GM19438 (cell line): ENCODE results near the gene FTH1.
"Not testable (repeated sequence)": the region's sequence is repeated elsewhere in the genome, so short reads cannot be mapped to it uniquely, and the experiment has no call there.

ENCODE experiments used
- ATAC-seq: cut with Tn5 transposase; IDR thresholded peaks from one replicate; pipeline ENCODE4 v1.9.1; 2021; ENCODE audit warnings: low read depth; ENCODE audit not compliant: unreplicated experiment

The FTH1 gene

DNA sequence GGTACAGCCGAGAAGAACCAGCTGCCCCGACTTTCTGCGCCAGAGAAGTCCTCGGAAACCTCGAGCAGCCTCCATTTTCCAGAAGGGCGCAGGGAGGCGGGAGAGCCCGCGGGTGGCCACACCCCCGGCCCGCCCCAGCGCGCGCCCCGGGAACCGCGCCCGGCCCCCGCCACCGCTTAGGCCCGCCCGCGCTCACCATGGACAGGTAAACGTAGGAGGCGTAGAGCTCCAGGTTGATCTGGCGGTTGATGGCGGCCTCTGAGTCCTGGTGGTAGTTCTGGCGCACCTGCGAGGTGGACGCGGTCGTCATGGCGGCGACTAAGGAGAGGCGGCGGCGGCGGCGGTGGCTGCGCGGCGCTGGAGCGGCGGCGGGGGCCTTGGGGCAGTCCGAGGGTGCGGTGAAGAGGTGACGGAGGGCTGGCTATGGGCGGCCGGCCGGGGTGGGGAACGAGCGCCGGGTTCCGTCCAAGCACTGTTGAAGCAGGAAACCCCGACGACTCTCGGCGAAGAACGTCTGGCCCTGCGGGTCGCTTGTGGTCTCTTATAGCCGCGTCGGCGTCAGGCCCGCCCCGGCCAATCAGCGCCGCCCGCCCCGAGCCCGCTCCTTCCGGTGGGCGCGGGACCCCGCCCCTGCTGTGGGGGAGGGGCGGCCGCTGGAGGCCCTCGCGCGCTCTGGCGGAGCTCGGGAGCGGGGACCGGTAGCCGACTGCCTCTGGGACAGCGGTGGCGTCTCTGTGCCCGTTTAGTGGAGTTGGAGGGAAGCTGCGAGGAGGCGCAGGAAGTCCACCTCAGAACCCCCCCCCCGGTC, at the start of gene FTH1:
TSS of gene FTH1 (minus strand) at position 519 of the 808 bp plus-strand sequence. CDS start at position 310, 209 bp downstream.
- peak; percentile 48 for ATAC-seq

DNA sequence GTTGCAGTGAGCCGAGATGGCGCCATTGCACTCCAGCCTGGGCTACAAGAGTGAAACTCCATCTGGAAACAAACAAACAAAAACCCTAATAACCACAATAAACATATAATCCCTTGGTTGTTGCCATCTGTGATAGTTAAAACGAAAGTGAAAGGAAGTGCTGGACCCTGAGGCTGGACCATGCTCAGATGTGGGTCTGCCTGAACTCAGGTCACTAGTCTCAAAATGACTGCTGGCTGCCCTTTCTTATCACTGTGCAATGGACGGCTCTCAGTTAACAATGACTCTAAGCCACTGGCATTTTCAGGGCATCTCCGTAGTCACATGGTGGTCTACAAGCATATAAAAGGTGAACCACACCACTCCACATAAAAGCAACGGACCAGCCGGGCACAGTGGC, 48.2 kb upstream of the FTH1 start:
- ATAC-seq = no peak

DNA sequence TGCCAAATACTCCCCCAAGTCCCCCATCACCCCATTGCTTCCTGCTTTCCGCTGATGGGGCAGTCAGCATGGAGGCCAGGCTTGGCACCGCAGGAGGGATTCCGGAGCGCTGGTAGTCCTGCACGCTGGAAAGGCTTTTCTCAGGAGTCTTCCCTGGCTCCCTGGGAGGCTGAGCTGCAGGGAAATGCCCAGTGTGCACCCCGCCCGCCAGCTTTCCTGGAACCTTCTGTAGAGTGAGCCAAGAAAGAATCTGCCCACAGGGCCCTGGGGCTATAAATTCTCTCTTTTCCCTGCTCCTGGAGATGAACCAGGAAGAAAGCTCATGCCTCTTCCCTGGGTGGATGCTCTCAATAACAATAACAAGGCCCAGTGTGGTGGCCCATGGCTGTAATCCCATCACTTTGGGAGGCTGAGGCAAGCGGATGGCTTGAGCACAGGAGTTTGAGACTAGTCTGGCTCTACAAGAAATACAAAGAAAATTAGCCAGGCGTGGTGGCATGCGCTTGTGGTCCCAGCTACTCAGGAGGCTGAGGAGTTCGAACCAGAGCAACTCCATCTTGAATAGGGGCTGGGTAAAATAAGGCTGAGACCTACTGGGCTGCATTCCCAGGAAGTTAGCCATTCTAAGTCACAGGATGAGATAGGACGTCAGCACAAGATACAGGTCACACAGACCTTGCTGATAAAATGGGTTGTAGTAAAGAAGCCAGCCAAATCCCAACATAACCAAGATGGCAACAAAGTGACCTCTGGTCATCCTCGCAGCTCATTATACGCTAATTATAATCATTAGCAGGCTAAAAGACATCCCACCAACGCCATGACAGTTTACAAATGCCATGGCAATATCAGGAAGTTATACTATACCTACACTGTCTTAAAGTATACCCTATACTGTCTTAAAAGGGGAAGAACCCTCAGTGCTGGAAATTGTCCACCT, 46.4 kb upstream of the FTH1 start:
- ATAC-seq = no peak

DNA sequence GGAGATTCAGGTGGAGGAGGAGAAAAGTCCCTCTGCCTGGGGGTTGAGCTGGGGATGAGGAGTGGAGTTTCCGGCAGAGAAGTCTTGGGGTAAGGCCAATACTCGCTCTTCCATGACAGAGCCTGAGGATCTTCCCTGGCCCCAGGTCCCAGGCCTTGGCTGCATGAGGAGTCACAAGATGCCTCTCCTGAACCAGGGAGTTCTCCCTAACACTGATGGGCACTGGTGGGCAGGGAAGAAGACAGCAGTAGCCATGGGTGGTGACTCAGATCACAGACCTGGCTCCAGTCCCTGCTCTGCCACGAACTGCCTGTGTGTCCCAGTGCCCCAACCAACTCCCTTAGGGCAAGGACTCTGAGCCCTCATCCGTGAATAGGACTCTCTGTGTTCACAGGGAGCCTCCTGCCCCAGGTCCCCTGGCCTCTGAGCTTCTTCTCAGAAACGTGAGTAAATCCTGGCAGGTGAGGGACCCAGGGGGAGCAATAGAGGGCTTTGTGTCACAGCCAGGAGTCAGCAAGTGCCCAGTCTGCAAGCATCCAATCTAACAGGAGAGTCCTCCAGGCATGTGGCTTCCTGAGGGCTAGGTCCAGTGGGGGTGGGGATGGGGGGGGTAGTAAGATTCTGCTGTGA, 45.5 kb upstream of the FTH1 start:
- no peak for ATAC-seq

DNA sequence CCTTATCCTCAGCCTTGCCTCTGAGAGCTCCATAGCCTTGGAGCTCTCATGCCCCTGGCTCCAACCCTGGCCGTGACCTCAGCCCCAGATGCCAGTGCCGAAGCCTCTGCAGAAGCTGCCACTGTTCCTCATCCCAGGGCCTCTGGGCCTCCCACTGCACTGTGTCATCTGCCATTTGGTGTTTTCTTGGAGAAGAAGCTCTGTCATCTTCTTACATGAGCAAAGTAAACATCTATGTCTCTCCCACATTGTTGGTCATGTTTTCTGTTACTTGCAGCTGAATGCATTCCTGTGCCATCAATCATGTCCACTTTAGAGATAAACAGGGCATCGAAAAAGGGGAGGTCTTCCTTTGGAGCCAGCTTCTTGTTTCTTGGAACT, 45.0 kb upstream of the FTH1 start:
- no peak for ATAC-seq

DNA sequence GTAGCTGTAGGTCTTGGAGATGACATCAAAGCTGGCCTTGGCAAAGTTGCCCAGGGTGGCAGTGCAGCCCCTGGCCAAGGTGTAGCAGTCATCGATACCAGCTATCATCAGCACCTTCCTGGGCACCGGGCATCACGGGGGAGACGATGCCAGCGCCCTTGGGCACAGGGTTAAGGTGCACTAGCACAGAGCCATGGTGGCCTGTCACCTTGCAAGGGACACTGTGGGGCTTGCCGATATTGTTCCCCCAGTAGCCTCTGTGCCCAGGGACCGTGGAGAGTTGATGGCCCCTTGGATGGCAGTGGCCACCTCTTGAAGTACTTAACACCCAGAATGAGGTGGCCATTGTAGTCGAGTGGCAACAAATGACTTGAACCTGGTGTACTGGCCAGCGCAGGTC, 44.4 kb upstream of the FTH1 start:
- ATAC-seq = no peak

DNA sequence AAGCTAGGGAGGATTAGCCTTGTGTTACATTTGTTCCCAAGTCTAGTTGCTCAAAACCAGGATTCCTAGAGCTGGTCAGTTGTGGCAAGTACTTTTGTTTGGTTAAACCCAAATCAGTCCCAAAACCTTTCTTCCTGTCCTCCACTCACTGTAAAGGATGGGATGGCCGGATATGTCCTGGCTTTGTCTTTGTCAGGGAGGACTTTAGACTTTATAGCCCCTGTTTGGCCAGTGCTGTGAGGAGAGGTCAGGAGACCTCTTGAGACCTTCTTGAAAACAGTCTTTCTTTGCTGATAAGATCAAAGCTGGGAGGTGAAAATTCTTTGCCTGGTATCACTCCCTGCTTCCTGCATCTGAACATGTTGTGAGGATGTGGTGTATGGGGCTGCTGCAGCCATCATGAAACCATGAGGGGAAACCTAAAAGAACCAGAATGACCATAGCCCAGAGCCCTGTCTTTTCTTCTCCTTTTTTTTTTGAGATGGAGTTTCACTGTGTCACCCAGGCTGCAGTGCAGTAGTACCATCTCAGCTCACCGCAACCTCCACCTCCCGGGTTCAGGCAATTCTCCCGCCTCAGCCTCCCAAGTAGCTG, 43.6 kb upstream of the FTH1 start:
- no peak for ATAC-seq

DNA sequence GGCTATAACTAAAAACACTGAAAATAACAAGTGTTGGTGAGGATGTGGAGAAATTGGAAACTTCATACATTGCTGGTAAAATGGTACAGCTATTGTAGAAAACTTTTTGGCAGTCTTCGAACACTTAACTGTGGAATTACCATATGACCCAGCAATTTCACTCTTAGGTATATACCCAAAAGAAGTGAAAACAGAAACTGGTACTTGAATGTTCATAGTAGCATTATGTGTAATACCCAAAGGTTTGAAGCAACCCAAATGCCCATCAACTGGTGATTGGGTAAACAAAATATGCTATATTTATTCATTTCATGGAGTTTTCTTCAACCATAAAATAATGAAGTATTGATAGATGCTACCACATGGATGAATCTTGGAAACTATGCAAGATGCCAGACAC, 40.8 kb upstream of the FTH1 start:
- no peak for ATAC-seq

DNA sequence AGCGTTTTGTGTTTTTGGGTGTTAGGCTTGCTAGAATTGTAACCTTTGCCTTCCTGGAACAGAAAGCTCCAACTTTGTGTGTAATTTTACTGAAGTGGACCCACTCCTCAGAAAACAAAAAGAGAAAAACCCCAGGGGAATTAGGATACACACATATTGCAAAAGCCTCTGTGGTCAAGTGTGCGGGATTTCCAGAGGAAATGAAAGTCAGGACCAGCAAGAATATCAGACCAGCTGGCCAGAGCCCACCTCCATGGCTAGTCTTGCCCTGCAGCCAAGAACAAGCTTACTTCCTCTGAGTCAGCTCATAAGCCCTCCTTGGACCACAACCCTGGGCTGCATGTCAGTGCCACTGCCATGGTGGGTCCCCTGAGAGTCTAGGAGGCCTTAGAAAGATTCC, 37.0 kb upstream of the FTH1 start:
- no peak for ATAC-seq

DNA sequence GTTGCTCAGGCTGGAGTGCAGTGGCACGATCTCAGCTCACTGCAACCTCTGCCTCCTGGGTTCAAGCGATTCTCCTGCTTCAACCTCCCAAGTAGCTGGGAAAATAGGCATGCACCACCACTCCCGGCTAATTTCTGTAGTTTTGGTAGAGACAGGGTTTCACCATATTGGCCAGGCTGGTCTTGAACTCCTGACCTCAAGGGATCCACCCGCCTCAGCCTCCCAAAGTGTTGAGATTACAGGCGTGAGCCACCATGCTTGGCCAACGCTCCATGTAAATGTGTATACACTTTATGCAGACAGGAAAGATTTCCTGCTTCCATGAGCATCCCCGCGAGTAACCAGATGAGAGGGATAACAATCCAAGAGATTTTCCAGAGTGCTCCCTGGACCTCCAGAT, 34.8 kb upstream of the FTH1 start:
- not testable (repeated sequence) for ATAC-seq

DNA sequence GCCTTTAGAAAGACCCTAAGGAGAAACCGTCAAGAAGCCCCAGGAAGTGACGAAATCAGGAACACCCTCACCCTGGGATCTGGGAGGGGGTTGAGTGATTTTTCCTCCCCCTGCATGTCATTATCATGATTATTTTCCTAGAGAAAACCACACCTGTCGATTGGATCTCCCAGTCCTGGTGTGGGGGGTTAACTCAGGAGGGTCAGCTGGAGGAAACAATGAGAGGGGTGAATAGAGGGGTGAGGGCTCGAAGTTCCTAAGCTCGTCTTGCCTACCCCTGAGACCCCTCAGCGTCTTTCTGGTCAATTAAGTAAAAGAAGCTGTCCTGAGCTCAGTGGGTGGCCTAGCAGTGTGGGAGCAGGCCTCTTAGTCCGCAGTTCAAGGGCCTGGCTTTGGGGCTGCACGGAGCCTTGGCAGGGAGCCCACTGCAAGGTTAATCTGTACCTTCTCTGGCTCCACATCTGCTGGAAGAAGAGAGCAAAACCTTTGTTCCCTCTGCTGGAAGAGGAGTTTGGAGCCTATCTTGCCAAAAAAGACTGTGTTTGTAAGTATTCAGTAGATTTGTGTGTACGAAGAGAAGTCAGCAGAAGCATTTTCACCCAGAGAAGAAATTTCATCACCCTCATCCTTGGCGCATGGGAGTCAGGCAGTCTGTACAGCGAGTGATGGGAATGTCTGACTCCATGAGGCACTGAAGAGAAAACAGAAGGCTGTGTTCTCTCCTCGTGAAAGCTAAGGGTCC, 34.2 kb upstream of the FTH1 start:
- ATAC-seq = no peak

DNA sequence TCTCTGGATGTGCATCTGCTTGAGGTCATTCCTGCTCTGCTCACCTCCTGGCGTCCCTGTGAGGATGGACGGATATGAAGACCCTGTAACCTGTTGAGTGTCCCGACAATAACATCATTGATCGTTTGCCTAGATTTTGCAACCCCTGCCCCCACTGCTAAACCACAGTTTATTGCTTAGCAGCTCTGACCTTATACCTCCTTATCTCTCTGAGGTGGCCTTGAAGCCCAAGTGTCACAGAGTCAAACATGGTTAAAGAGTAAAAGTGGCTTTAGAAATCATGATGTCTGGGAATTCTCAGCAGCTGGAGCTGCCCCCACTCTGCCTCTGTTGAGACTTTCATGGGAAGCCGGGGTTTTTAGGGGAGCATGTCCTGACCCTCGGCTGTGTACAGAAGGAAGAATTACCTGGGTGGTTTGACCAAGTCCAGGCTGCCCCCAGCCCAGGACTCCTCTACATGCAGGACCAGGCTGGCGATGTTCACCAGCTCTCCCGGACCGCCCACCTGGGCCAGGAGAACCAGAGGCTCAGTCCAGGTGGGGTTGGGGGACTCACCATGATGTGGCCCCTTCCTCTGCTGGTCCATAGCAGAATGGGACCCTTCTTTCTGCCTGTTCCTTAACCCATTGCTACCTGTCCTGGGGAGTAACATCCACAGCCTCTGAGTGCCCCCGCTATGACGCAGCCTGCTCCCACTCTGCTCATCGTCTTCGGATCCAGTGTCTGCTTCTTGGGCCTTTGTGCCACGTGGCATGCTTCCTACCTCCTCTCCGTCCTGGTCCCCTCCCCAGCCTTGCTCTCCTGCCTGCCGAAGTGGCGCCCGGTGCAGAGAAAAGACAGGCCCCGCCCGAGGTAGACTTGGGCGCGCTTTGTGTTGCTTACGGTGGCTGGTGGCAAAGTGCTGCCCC, 33.4 kb upstream of the FTH1 start:
- no peak for ATAC-seq

DNA sequence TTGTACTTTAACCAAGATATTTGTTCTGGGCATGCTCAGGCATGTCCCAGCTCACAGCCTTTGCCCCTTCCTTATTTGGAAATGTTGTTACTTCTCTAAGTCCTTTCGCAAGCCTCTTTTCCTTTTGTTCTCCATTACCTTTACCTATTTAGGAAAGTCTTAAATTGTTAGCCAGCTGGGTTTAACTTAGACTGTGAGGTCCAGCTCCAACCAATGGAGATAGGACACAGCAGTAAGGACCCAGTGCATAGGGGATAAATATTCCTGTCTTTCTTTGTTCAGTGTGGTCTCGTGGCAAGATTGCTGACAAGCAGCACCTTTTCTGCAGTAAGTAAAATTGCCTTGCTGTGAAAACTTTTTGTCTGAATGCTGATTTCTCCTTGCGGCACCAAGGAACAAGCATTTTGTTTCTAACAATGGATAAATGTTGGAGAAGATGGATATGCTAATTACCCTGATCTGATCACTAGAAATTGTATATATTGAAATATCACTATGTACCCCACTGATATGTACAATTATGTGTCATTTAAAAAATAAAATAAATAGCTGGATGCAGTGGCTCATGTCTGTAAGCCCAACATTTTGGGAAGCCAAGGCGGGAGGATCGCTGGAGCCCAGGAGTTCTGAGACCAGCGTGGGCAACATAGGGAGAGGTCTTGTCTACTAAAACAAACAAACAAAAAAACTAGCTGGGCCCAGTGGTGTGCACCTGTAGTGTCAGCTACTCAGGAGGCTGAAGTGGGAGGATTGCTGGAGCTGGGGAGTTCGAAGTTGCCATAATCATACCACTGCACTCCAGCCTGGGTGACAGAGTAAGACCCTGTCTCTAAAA, 31.9 kb upstream of the FTH1 start:
- no peak for ATAC-seq

DNA sequence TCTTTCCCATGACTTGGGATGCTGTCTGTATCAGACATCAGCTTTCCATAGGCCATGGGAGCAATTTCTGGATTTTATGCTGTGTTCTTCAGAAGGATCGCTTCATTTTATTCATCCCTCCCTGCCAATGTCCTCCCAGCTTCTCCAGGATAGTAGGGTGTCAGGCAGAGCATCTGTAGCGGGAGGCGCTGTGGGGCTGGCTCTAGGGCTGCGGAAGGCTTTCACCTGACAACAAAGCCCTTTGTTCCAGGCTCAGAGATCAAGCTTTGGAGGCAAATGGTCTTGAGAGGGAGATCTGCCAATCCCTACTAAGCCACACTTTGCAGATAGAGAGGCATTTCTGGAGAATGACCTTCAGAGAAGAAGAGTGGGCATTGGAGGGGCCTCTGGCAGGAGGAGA, 29.5 kb upstream of the FTH1 start:
- no peak for ATAC-seq

DNA sequence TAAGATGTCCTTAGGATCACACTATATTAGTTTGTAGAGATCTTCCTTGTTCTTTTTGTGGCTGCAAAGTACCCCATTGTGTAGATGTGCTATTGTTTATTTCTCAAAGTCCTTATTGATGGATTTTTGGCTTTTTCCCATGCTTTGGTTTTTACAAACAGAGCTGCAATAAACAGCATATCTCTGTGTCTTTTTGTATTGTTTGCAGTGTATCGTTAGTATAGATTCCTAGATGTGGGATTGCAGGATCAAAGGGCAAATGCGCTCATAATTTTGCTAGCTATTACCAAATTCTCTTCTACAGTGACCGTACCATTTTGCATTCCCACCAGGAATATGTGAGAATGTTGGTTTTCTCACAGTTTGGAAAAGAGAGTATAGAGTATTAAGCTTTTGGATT, 27.5 kb upstream of the FTH1 start:
- no peak for ATAC-seq

DNA sequence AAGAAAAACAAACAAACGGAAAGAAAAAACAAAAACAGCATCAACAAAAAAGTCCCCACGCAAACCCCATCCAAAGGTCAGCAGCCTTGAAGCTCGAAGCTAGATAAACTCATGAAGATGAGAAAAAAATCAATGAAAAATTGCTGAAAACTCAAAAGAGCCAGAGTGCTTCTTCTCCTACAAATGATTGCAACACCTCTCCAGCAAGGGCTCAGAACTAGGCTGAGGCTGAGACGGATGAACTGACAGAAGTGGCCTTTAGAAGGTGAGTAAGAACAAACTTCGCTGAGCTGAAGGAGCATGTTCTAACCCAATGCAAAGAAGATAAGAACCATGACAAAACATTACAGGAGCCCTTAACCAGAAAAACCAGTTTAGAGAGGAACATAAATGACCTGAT, 18.4 kb upstream of the FTH1 start:
- no peak for ATAC-seq

DNA sequence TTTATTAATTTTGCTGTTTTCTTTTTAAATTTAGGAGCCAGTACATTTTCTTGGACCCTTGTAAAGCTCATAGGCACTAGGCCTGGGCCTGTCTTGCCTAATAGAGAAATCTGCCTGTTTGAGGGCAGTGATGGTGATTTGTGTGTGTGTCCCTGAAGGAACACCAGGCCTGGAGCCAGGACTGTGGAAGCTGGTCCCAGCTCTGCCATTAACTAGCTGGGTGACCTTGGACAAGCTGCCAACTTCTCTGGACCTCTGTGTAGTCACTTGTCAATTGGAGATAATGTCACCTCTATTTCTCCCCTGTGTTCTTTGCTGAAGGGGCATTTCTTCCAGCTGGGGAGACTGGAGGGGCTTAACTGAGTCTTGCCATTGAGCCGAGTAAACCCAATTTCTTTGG, 16.0 kb upstream of the FTH1 start:
- ATAC-seq = no peak

DNA sequence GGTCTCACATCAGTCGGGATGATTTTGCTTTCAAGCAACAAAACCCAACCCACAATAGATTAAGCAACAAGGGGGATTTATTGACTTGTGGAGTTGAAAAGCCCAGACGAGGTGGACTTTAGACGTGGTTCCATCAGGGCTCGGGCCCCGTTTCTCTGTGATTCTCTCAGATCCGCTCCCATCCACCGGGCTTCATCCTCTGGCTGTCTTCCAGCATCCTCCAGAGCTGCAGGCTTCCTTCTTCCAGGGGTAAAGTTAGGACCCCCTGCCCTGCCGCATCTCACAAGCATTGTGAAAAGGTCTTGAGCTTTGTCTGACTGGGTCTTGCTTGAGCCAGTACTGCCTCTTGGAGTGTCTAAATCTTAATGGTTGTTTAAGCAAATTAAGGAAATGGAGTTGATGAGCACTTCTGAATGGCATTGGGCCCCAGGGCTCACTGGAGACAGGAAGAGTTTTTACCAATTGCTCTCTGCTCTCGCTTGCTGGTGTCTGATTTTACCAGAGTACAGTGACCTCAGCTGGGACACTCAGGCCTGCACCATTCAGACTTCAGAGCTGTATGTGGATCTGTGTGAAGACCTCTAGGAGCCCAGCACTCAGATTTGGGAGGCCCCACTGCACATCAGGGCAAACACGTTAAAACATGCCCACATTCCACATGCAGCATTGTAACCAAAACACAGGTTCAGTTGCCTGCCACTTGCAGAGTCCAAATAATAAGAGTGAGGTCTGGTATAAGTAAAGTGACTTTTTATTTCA, 13.5 kb upstream of the FTH1 start:
- no peak for ATAC-seq
